Spleen (tissue), 7 donors: ENCODE data around the gene CDKN1A.

ENCODE experiments used
- POLR2A ChIP-seq, 3 donors: fragments of 450-650 bp; IDR thresholded peaks; one replicate each; pipeline ENCODE4 v1.5.1; 2017; ENCODE audit warnings: antibody characterized with exemption in 3 of 3, mild to moderate bottlenecking in 1 of 3
- POLR2AphosphoS5 ChIP-seq, 3 donors: sonication (generic); formaldehyde crosslinking; IDR thresholded peaks; one replicate each; pipeline ENCODE4 v1.5.1; 2017; ENCODE audit warnings: antibody characterized with exemption in 3 of 3
- TF ChIP-seq, protein P1 (sequence below), 11 experiments: fragments of 200-600 bp in 7 of 11; fragments of 450-650 bp in 4 of 11; sonication (generic) in 4 of 11; IDR thresholded peaks in 8 of 11; conservative IDR thresholded peaks in 3 of 11; 1 replicate in 7 of 11; 2 replicates in 4 of 11; pipeline versions ENCODE4 v1.4.0 to v1.8.0; 2016 to 2021; ENCODE audit warnings: antibody characterized with exemption in 11 of 11, inconsistent platforms in 4 of 11, mild to moderate bottlenecking in 1 of 11
- donor health status: DM: no; HTN: no; CAD: no; lungs with moderate emphysema.
- donor health status: DM: no; HTN: no; CAD: no.
- donor health status: DM: no; HTN: no; CAD: no.

DNA sequence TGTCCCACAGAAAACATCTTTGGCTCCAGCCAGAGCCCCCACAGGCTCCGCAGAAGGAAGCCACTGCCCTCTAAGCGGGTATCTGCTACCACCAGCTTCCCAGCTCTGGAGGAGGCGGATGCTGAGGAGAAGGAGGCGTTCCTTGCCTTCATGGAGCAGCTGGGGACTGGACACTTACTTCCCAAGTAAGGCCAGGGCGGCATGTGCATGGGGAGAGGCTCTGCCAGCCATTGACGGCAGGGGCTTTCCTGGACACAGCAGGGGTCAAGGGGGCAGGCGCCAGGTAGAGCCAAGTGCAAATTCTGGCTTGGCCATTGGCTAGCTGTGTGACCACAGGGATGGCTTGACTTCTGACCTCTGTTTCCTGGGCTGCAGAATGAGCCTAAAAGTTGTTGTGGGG lies 37.0 kb downstream of the CDKN1A start:
- TF ChIP-seq POLR2AphosphoS5 (IDR thresholded peaks at IDR 0.05) (no peak), POLR2A (IDR thresholded peaks at IDR 0.05) (no peak)
- TF ChIP-seq, protein P1, sequence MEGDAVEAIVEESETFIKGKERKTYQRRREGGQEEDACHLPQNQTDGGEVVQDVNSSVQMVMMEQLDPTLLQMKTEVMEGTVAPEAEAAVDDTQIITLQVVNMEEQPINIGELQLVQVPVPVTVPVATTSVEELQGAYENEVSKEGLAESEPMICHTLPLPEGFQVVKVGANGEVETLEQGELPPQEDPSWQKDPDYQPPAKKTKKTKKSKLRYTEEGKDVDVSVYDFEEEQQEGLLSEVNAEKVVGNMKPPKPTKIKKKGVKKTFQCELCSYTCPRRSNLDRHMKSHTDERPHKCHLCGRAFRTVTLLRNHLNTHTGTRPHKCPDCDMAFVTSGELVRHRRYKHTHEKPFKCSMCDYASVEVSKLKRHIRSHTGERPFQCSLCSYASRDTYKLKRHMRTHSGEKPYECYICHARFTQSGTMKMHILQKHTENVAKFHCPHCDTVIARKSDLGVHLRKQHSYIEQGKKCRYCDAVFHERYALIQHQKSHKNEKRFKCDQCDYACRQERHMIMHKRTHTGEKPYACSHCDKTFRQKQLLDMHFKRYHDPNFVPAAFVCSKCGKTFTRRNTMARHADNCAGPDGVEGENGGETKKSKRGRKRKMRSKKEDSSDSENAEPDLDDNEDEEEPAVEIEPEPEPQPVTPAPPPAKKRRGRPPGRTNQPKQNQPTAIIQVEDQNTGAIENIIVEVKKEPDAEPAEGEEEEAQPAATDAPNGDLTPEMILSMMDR (IDR thresholded peaks at IDR 0.05 in 8 of 11, conservative IDR thresholded peaks at IDR 0.05 in 3 of 11): no peak
